ENCODE data around the gene GLI3. TPM values are rescaled to one million over a fixed set of nuclear protein-coding genes. Genes with fewer than 3 reads are reported as not detected.

GLI3 gene
- polyA plus RNA-seq, 2 of the 4 experiments (the other 2 are of a cell fraction), result 0.09 TPM; not detected in 1

DNA sequence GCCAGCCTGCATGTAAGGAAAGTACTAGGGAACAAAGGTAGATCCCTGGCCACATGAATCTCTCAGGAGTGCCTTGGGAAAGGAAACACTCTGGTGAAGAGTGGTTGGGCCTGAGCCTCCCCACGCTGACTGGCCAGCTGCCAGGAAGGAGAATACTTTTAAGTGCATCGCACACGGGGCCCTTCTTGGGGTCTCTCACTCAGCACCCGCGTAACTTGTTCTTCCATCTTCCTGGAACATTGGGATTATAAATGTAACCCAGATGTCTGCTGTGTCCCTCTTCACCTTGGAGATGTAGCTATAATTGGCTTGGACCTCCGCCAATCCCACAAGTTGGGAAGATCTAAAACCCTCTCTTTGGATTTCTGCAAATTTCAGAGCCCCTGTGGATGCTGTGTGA, 4.4 kb upstream of the GLI3 start:
- Histone ChIP-seq H3K4me3 (no peak overlapping the region), H3K9me3 (no peaks in the 10 kb centered on the region), H3K4me1 (no peaks in the 10 kb centered on the region), H3K27ac (no peak overlapping the region), H3K4me2 (no peak overlapping the region)
- 45% methylated on average over 6 of the region's 6 CpGs for WGBS (ENCODE audit: missing lambda C conversion rate)
- POLR2A ChIA-PET, result no interaction called here
- TF ChIP-seq POLR2A (IDR thresholded peaks at IDR 0.05; ENCODE audit: low read length) (no peak), HOXA7 (CRISPR knock-in tag; IDR thresholded peaks at IDR 0.05) (no peak), ESRRA (IDR thresholded peaks at IDR 0.05; ENCODE audit: borderline replicate concordance, low read length) (no peak), RARB (CRISPR knock-in tag; IDR thresholded peaks at IDR 0.05) (no peak), HOXB13 (CRISPR knock-in tag; IDR thresholded peaks at IDR 0.05; ENCODE audit: low read depth) (no peak), ZNF302 (CRISPR knock-in tag; IDR thresholded peaks at IDR 0.05) (no peak), CBX8 (IDR thresholded peaks at IDR 0.05) (no peak), MYC (IDR thresholded peaks at IDR 0.05; ENCODE audit: borderline replicate concordance, low read length) (no peak), GATA3 (IDR thresholded peaks at IDR 0.05; ENCODE audit: borderline replicate concordance) (no peak), EHMT2 (IDR thresholded peaks at IDR 0.05; ENCODE audit: low read depth) (no peak), ZFP36 (IDR thresholded peaks at IDR 0.05; ENCODE audit: borderline replicate concordance, partially characterized antibody) (no peak), HEYL (CRISPR knock-in tag; IDR thresholded peaks at IDR 0.05) (no peak), BHLHE40 (IDR thresholded peaks at IDR 0.05; ENCODE audit: low read depth, low read length) (no peak)
- TF ChIP-seq, protein P1, sequence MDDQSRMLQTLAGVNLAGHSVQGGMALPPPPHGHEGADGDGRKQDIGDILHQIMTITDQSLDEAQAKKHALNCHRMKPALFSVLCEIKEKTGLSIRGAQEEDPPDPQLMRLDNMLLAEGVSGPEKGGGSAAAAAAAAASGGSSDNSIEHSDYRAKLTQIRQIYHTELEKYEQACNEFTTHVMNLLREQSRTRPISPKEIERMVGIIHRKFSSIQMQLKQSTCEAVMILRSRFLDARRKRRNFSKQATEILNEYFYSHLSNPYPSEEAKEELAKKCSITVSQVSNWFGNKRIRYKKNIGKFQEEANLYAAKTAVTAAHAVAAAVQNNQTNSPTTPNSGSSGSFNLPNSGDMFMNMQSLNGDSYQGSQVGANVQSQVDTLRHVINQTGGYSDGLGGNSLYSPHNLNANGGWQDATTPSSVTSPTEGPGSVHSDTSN (IDR thresholded peaks at IDR 0.05), result no peak
- TF ChIP-seq, protein P2, sequence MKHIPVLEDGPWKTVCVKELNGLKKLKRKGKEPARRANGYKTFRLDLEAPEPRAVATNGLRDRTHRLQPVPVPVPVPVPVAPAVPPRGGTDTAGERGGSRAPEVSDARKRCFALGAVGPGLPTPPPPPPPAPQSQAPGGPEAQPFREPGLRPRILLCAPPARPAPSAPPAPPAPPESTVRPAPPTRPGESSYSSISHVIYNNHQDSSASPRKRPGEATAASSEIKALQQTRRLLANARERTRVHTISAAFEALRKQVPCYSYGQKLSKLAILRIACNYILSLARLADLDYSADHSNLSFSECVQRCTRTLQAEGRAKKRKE (CRISPR knock-in tag; IDR thresholded peaks at IDR 0.05; ENCODE audit: low read depth), result no peak
- TF ChIP-seq, protein P3, sequence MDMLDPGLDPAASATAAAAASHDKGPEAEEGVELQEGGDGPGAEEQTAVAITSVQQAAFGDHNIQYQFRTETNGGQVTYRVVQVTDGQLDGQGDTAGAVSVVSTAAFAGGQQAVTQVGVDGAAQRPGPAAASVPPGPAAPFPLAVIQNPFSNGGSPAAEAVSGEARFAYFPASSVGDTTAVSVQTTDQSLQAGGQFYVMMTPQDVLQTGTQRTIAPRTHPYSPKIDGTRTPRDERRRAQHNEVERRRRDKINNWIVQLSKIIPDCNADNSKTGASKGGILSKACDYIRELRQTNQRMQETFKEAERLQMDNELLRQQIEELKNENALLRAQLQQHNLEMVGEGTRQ (IDR thresholded peaks at IDR 0.05), result no peak
- TF ChIP-seq, protein P4, sequence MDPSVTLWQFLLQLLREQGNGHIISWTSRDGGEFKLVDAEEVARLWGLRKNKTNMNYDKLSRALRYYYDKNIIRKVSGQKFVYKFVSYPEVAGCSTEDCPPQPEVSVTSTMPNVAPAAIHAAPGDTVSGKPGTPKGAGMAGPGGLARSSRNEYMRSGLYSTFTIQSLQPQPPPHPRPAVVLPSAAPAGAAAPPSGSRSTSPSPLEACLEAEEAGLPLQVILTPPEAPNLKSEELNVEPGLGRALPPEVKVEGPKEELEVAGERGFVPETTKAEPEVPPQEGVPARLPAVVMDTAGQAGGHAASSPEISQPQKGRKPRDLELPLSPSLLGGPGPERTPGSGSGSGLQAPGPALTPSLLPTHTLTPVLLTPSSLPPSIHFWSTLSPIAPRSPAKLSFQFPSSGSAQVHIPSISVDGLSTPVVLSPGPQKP (IDR thresholded peaks at IDR 0.05; ENCODE audit: low read depth, low read length), result no peak
- FAIRE-seq, result no peak
- no peak for DNase-seq (ENCODE audit: low read depth in 1 of 2, low spot score in 1 of 2)
- CTCF ChIA-PET, result no interaction called here
- no peak for ATAC-seq

DNA sequence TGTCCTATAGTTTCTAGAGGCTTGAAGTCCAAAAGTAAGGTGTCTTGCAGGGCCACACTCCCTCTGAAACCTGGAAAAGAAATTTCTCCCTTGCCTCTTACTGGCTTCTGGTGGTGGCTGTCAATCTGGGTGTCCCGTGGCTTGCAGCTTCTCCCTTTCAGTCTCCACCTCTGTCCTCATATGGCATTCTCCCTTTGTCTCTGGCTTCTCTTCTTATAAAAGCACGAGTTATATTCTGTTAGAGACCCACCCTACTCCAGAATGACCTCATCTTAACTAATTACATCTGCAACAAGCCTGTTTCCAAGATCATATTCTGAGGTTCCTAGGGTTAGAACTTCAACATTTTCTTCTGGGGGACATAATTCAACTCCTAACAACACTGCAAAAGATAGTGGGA, 3.4 kb upstream of the GLI3 start:
- no peaks in the 10 kb centered on the region for H3K9me3 ChIP-seq
- H3K4me2 ChIP-seq, result no peak overlapping the region
- no peak overlapping the region for H3K4me3 ChIP-seq
- POLR2A ChIA-PET, result no interaction called here
- CTCF ChIA-PET, result no interaction called here
- H3K27ac ChIP-seq, result no peak overlapping the region
- TF ChIP-seq JUN (IDR thresholded peaks at IDR 0.05), result no peak
- TF ChIP-seq, protein P5, sequence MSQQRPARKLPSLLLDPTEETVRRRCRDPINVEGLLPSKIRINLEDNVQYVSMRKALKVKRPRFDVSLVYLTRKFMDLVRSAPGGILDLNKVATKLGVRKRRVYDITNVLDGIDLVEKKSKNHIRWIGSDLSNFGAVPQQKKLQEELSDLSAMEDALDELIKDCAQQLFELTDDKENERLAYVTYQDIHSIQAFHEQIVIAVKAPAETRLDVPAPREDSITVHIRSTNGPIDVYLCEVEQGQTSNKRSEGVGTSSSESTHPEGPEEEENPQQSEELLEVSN (IDR thresholded peaks at IDR 0.05; ENCODE audit: borderline replicate concordance, low read depth), result no peak
- no peak for TF ChIP-seq ZC3H11A (IDR thresholded peaks at IDR 0.05)
- TF ChIP-seq MAZ (IDR thresholded peaks at IDR 0.05; ENCODE audit: borderline replicate concordance, low read depth, low read length), result no peak
- TF ChIP-seq TFCP2L1 (CRISPR knock-in tag; IDR thresholded peaks at IDR 0.05), result no peak
- no peak for DNase-seq (ENCODE audit: low read depth in 1 of 2, low spot score in 1 of 2)
- H3K4me1 ChIP-seq, result no peaks in the 10 kb centered on the region
- ATAC-seq, result no peak
- no peak for FAIRE-seq
- 2% methylated on average over 2 of the region's 2 CpGs for WGBS (ENCODE audit: missing lambda C conversion rate)
